H1 (cell line): ENCODE results near the gene PSMG2. TPM values are rescaled to one million over a fixed set of nuclear protein-coding genes. Genes with fewer than 3 reads are reported as not detected.

ENCODE experiments used
- ASH2L ChIP-seq: fragments of 200-600, 300-600 bp; sonication (generic); IDR thresholded peaks from one replicate; pipeline ENCODE4 v1.7.1; 2017; ENCODE audit warnings: low read length
- CEBPB ChIP-seq: IDR thresholded peaks from 2 replicates; pipeline ENCODE4 v1.6.1; 2012; ENCODE audit warnings: low read depth, low read length
- MAFK ChIP-seq: IDR thresholded peaks from 2 replicates; pipeline ENCODE4 v1.6.1; 2012; ENCODE audit warnings: low read depth, mild to moderate bottlenecking, improper control_type of control experiment, low read length
- RBBP5 ChIP-seq: IDR thresholded peaks from 2 replicates; pipeline ENCODE4 v1.7.1; 2012; ENCODE audit warnings: low read depth, mild to moderate bottlenecking, inconsistent platforms, low read length, moderate library complexity, borderline replicate concordance
- SP2 ChIP-seq: IDR thresholded peaks from 2 replicates; pipeline ENCODE4 v1.6.1; 2012; ENCODE audit warnings: mild to moderate bottlenecking, low read length, inconsistent platforms
- TAF1 ChIP-seq: IDR thresholded peaks from 2 replicates; pipeline ENCODE4 v1.6.1; 2011; ENCODE audit warnings: mild to moderate bottlenecking, low read depth, low read length
- polyA plus RNA-seq, 7 experiments: library from polyadenylated mRNA; depleted of rRNA in 3 of 7; stranded (reverse) in 5 of 7; unstranded in 2 of 7; fragments of >200 nt in 5 of 7; fragments of 200-250 nt in 2 of 7; gene quantifications; 1 replicate in 5 of 7; 2 replicates in 1 of 7; 4 replicates in 1 of 7; pipeline versions ENCODE4 v1.2.1 to v1.2.3, GENCODE V29; 2011 to 2013; ENCODE audit warnings: missing spikeins in 2 of 7, mixed read lengths in 2 of 7
- total RNA-seq: library from RNA; stranded (reverse); fragmentation: NEBNext Ultra II Directional; extraction: Animal tissue kit (Norgen Biotek cat#: 25700); gene quantifications from 2 replicates; pipeline ENCODE4 v1.2.1, GENCODE V29; 2021
- TF ChIP-seq, protein P1 (sequence below): fragments of 300-600 bp; sonication (generic); IDR thresholded peaks from 2 replicates; pipeline ENCODE4 v1.7.1; 2012; ENCODE audit warnings: low read length, moderate library complexity, mild to moderate bottlenecking, inconsistent platforms; ENCODE audit not compliant: insufficient replicate concordance

The PSMG2 gene
- total and polyA plus RNA-seq, 2 of the 8 experiments (the other 6 are each of a cell fraction or from before 2014, with no cell fraction given) = 52.9 to 79.3 TPM

DNA sequence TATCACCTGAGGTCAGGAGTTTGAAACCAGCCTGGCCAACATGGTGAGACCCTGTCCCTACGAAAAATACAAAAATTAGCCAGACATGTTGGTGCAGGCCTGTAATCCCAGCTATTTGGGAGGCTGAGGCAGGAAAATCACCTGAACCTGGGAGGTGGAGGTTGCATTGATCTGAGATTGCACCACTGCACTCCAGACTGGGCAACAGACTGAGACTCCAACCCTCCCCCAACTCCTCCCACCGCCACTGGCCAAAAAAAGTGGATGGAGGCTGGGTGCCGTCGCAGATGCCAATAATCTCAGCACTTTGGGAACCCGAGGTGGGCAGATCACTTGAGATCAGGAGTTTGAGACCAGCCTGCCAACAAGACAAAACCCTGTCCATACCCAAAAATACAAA, 34.8 kb upstream of the PSMG2 start (continued):
- TF ChIP-seq, protein P1, sequence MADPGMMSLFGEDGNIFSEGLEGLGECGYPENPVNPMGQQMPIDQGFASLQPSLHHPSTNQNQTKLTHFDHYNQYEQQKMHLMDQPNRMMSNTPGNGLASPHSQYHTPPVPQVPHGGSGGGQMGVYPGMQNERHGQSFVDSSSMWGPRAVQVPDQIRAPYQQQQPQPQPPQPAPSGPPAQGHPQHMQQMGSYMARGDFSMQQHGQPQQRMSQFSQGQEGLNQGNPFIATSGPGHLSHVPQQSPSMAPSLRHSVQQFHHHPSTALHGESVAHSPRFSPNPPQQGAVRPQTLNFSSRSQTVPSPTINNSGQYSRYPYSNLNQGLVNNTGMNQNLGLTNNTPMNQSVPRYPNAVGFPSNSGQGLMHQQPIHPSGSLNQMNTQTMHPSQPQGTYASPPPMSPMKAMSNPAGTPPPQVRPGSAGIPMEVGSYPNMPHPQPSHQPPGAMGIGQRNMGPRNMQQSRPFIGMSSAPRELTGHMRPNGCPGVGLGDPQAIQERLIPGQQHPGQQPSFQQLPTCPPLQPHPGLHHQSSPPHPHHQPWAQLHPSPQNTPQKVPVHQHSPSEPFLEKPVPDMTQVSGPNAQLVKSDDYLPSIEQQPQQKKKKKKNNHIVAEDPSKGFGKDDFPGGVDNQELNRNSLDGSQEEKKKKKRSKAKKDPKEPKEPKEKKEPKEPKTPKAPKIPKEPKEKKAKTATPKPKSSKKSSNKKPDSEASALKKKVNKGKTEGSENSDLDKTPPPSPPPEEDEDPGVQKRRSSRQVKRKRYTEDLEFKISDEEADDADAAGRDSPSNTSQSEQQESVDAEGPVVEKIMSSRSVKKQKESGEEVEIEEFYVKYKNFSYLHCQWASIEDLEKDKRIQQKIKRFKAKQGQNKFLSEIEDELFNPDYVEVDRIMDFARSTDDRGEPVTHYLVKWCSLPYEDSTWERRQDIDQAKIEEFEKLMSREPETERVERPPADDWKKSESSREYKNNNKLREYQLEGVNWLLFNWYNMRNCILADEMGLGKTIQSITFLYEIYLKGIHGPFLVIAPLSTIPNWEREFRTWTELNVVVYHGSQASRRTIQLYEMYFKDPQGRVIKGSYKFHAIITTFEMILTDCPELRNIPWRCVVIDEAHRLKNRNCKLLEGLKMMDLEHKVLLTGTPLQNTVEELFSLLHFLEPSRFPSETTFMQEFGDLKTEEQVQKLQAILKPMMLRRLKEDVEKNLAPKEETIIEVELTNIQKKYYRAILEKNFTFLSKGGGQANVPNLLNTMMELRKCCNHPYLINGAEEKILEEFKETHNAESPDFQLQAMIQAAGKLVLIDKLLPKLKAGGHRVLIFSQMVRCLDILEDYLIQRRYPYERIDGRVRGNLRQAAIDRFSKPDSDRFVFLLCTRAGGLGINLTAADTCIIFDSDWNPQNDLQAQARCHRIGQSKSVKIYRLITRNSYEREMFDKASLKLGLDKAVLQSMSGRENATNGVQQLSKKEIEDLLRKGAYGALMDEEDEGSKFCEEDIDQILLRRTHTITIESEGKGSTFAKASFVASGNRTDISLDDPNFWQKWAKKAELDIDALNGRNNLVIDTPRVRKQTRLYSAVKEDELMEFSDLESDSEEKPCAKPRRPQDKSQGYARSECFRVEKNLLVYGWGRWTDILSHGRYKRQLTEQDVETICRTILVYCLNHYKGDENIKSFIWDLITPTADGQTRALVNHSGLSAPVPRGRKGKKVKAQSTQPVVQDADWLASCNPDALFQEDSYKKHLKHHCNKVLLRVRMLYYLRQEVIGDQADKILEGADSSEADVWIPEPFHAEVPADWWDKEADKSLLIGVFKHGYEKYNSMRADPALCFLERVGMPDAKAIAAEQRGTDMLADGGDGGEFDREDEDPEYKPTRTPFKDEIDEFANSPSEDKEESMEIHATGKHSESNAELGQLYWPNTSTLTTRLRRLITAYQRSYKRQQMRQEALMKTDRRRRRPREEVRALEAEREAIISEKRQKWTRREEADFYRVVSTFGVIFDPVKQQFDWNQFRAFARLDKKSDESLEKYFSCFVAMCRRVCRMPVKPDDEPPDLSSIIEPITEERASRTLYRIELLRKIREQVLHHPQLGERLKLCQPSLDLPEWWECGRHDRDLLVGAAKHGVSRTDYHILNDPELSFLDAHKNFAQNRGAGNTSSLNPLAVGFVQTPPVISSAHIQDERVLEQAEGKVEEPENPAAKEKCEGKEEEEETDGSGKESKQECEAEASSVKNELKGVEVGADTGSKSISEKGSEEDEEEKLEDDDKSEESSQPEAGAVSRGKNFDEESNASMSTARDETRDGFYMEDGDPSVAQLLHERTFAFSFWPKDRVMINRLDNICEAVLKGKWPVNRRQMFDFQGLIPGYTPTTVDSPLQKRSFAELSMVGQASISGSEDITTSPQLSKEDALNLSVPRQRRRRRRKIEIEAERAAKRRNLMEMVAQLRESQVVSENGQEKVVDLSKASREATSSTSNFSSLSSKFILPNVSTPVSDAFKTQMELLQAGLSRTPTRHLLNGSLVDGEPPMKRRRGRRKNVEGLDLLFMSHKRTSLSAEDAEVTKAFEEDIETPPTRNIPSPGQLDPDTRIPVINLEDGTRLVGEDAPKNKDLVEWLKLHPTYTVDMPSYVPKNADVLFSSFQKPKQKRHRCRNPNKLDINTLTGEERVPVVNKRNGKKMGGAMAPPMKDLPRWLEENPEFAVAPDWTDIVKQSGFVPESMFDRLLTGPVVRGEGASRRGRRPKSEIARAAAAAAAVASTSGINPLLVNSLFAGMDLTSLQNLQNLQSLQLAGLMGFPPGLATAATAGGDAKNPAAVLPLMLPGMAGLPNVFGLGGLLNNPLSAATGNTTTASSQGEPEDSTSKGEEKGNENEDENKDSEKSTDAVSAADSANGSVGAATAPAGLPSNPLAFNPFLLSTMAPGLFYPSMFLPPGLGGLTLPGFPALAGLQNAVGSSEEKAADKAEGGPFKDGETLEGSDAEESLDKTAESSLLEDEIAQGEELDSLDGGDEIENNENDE = no peak
- no peak for TF ChIP-seq ASH2L
- TF ChIP-seq TAF1 = no peak
- no peak for TF ChIP-seq RBBP5
- no peak for TF ChIP-seq CEBPB
- no peak for TF ChIP-seq MAFK
- no peak for TF ChIP-seq SP2
